Endothelial cell of umbilical vein (primary cell): ENCODE results near the gene STK38. TPM values are rescaled to one million over a fixed set of nuclear protein-coding genes. Genes with fewer than 3 reads are reported as not detected.

Source experiments
- BruUV-seq: library from RNA; stranded (reverse); fragments of 400-500 nt; replicated peaks from 2 replicates; lab custom pipeline; 2021; lab: Mats Ljungman, UMichigan
- CTCF ChIA-PET: fragments of 300-600, 350-600 bp; sonication (Branson Sonifier 250); formaldehyde crosslinking; loops from one replicate; lab custom pipeline; 2021; ENCODE audit warnings: antibody characterized with exemption, inconsistent platforms; lab: Charles Lee
- POLR2A ChIA-PET: fragments of 300-600, 350-600 bp; sonication (Branson Sonifier 250); formaldehyde crosslinking; loops from one replicate; lab custom pipeline; 2021; ENCODE audit warnings: antibody characterized with exemption, inconsistent platforms; lab: Charles Lee
- DNase-seq: peaks from one replicate; pipeline ENCODE4 v3.0.0-alpha.2; 2011; ENCODE audit warnings: low read depth, low spot score
- FAIRE-seq: peaks from 2 replicates; lab custom pipeline; 2011; peaks lifted over from hg19 to GRCh38; lab: Jason Lieb, UNC
- H2AFZ ChIP-seq: 2 replicates; pipeline ENCODE4 v1.6.0; 2012; ENCODE audit warnings: low read depth, low read length, control low read depth, inconsistent platforms
- H3K27ac ChIP-seq: 2 replicates; pipeline ENCODE4 v1.5.1; 2011; ENCODE audit warnings: low read depth, mild to moderate bottlenecking, control low read depth, low read length, moderate library complexity; ENCODE audit not compliant: insufficient read depth
- H3K27me3 ChIP-seq, 2 experiments: 2 replicates each; pipeline versions ENCODE4 v1.6.0 to v1.6.1; 2011; ENCODE audit warnings: low read length in 2 of 2, mixed read lengths in 1 of 2; ENCODE audit not compliant: control insufficient read depth in 2 of 2, insufficient read depth in 2 of 2
- H3K36me3 ChIP-seq, 2 experiments: 2 replicates in 1 of 2; 3 replicates in 1 of 2; pipeline ENCODE4 v1.5.1; 2011; ENCODE audit warnings: low read length in 2 of 2, mild to moderate bottlenecking in 1 of 2, moderate library complexity in 1 of 2; ENCODE audit not compliant: control insufficient read depth in 2 of 2, insufficient read depth in 2 of 2; ENCODE audit errors: extremely low read depth in 1 of 2
- H3K4me1 ChIP-seq: 3 replicates; pipeline ENCODE4 v1.5.1; 2011; ENCODE audit warnings: mild to moderate bottlenecking, low read length; ENCODE audit not compliant: control insufficient read depth, insufficient read depth; ENCODE audit errors: extremely low read depth
- H3K4me2 ChIP-seq: 2 replicates; pipeline ENCODE4 v1.6.1; 2011; ENCODE audit warnings: low read length, control low read depth, mixed read lengths; ENCODE audit not compliant: insufficient read depth
- H3K4me3 ChIP-seq, 3 experiments: fragments of 200-600 bp in 1 of 3; sonication (generic), shearing (Covaris generic) in 1 of 3; replicated peaks in 1 of 3; 2 replicates each; pipeline ENCODE4 v1.5.1; 2011 to 2016; ENCODE audit warnings: control low read depth in 3 of 3, low read length in 3 of 3, mild to moderate bottlenecking in 2 of 3, inconsistent platforms in 1 of 3, low read depth in 1 of 3, moderate library complexity in 1 of 3; ENCODE audit not compliant: insufficient read depth in 1 of 3
- H3K79me2 ChIP-seq: 2 replicates; pipeline ENCODE4 v1.6.0; 2012; ENCODE audit warnings: low read length, inconsistent platforms; ENCODE audit not compliant: control insufficient read depth, insufficient read depth
- H3K9ac ChIP-seq: replicated peaks from 2 replicates; pipeline ENCODE3; 2011; ENCODE audit warnings: low read length, control low read depth; ENCODE audit not compliant: insufficient read depth; ENCODE audit errors: extremely low read depth
- H3K9me1 ChIP-seq: replicated peaks from 3 replicates; pipeline ENCODE4 v1.6.0; 2011; ENCODE audit warnings: mild to moderate bottlenecking, low read length; ENCODE audit not compliant: control insufficient read depth, insufficient read depth; ENCODE audit errors: extremely low read depth
- H3K9me3 ChIP-seq: replicated peaks from 2 replicates; pipeline ENCODE4 v1.5.1; 2012; ENCODE audit warnings: low read length, inconsistent platforms; ENCODE audit not compliant: control insufficient read depth, insufficient read depth
- H4K20me1 ChIP-seq: replicated peaks from 2 replicates; pipeline ENCODE3; 2011; ENCODE audit warnings: mild to moderate bottlenecking, low read length; ENCODE audit not compliant: control insufficient read depth, insufficient read depth; ENCODE audit errors: extremely low read depth
- CTCF ChIP-seq, 2 donors: IDR thresholded peaks; 1 replicate in 1 of 2; 2 replicates in 1 of 2; pipeline ENCODE4 v1.5.1; 2011; ENCODE audit warnings: low read length in 2 of 2, mild to moderate bottlenecking in 2 of 2, moderate library complexity in 2 of 2, control low read depth in 1 of 2, inconsistent platforms in 1 of 2, low read depth in 1 of 2; ENCODE audit not compliant: insufficient read depth in 1 of 2; ENCODE audit errors: extremely low read depth in 1 of 2
- EZH2 ChIP-seq: IDR thresholded peaks from 2 replicates; pipeline ENCODE4 v1.6.1; 2012; ENCODE audit warnings: borderline replicate concordance, low read depth, mild to moderate bottlenecking, moderate library complexity, low read length, inconsistent platforms; ENCODE audit not compliant: severe bottlenecking
- FOS ChIP-seq: IDR thresholded peaks from 2 replicates; pipeline ENCODE4 v1.6.1; 2011; ENCODE audit warnings: mild to moderate bottlenecking, low read length, moderate library complexity, borderline replicate concordance; ENCODE audit not compliant: insufficient read depth
- GATA2 ChIP-seq: IDR thresholded peaks from 2 replicates; pipeline ENCODE4 v1.7.0; 2011; ENCODE audit warnings: low read depth, mild to moderate bottlenecking, moderate library complexity, mixed read lengths, low read length; ENCODE audit not compliant: insufficient read length, insufficient read depth
- JUN ChIP-seq: IDR thresholded peaks from 2 replicates; pipeline ENCODE4 v1.6.1; 2011; ENCODE audit warnings: borderline replicate concordance, low read depth; ENCODE audit not compliant: insufficient read length, insufficient read depth
- MAX ChIP-seq: IDR thresholded peaks from 2 replicates; pipeline ENCODE4 v1.6.1; 2011; ENCODE audit not compliant: insufficient read depth, insufficient read length
- MYC ChIP-seq: IDR thresholded peaks from one replicate; pipeline ENCODE4 v1.6.1; 2011; ENCODE audit warnings: mild to moderate bottlenecking, low read depth, low read length
- POLR2A ChIP-seq: IDR thresholded peaks from 2 replicates; pipeline ENCODE4 v1.6.1; 2012; ENCODE audit warnings: low read depth, mild to moderate bottlenecking, control low read depth, low read length
- POLR2AphosphoS5 ChIP-seq: IDR thresholded peaks from 2 replicates; pipeline ENCODE4 v1.6.1; 2012; ENCODE audit warnings: low read depth, mild to moderate bottlenecking, control low read depth, low read length, moderate library complexity; ENCODE audit not compliant: insufficient read depth
- dilution Hi-C: fragments of 300-500 bp; cut with MboI; formaldehyde crosslinking; loops from one replicate; pipeline ENCODE4 v1.15.0; 2019; ENCODE audit warnings: low sequenced_read_pairs; ENCODE audit not compliant: extremely low pct_ligation_motif_present
- intact Hi-C: fragments of 100-400 bp; cut with micrococcal nuclease; formaldehyde crosslinking; loops from one replicate; pipeline ENCODE4 v1.10.0; 2022
- polyA plus RNA-seq, 4 experiments: library from polyadenylated mRNA; depleted of rRNA in 3 of 4; stranded (reverse) in 3 of 4; unstranded in 1 of 4; fragments of >200 nt; gene quantifications; 2 replicates each; pipeline versions ENCODE4 v1.2.1 to v1.2.3, GENCODE V29; 2011 to 2012; ENCODE audit warnings: missing spikeins in 1 of 4
- total RNA-seq: library from RNA; stranded (reverse); gene quantifications from 2 replicates; pipeline ENCODE4 v1.2.3, GENCODE V29; 2021

The STK38 gene
- total and polyA plus RNA-seq, 2 donors (not counting 3 experiments of a cell fraction or from before 2014, with no cell fraction given), result 10.1 to 30.3 TPM

GRCh38 chr6:36506611-36507010 is 40.7 kb downstream of the STK38 start:
- Histone ChIP-seq H3K9ac (no peak overlapping the region), H3K9me1 (no peaks in the 10 kb centered on the region), H4K20me1 (no peaks in the 10 kb centered on the region), H3K4me3 (no peak overlapping the region), H3K27me3 (no peaks in the 10 kb centered on the region), H3K36me3 (peaks cover 12% of the 10 kb centered on the region in 2 experiments), H3K4me1 (no peaks in the 10 kb centered on the region), H3K9me3 (no peaks in the 10 kb centered on the region), H3K4me2 (no peak overlapping the region), H3K79me2 (no peaks in the 10 kb centered on the region), H3K27ac (no peak overlapping the region), H2AFZ (no peak overlapping the region)
- peak; percentile 15 for FAIRE-seq
- BruUV-seq, result no TSS peak
- intact Hi-C loops, result no loop called here
- no peak for TF ChIP-seq EZH2
- POLR2A ChIA-PET, result no interaction called here
- no peak for DNase-seq
- dilution Hi-C loops, result no loop called here
- CTCF ChIA-PET, result no interaction called here

- no peak overlapping the region for H3K4me2 ChIP-seq
- no peaks in the 10 kb centered on the region for H3K4me1 ChIP-seq
- FAIRE-seq, result no peak
- dilution Hi-C loops, result no loop called here
- H3K9ac ChIP-seq, result no peak overlapping the region
- no peak overlapping the region for H3K4me3 ChIP-seq
- no TSS peak for BruUV-seq
- DNase-seq, result no peak
- ChIA-PET CTCF (interaction anchor here (1.4 kb wide), 1 partner anchor 82 kb away, joined by 3 read pairs; no protein-coding TSS in a partner anchor), POLR2A (interaction anchor here (0.6 kb wide), 1 partner anchor 22 kb away, joined by 6 read pairs; no protein-coding TSS in a partner anchor)
- peaks cover 12 to 15% of the 10 kb centered on the region in 2 experiments for H3K36me3 ChIP-seq
- H3K79me2 ChIP-seq, result no peaks in the 10 kb centered on the region
- H3K9me1 ChIP-seq, result no peaks in the 10 kb centered on the region
- H2AFZ ChIP-seq, result no peak overlapping the region
- TF ChIP-seq MAX (no peak), MYC (no peak), POLR2AphosphoS5 (no peak), JUN (no peak), POLR2A (no peak), GATA2 (no peak), FOS (no peak), CTCF (IDR thresholded peaks at IDR 0.05; ENCODE audit: extremely low read depth in 1 of 2, insufficient read depth in 1 of 2, low read depth in 1 of 2, low read length in 2 of 2) (no peak), EZH2 (no peak)
- H3K9me3 ChIP-seq, result no peaks in the 10 kb centered on the region
- no peak overlapping the region for H3K27ac ChIP-seq
- H3K27me3 ChIP-seq, result no peaks in the 10 kb centered on the region
- no peaks in the 10 kb centered on the region for H4K20me1 ChIP-seq
- intact Hi-C loops, result no loop called here
Observed at GRCh38 chr6:36505744-36506534, 41.3 kb downstream of the STK38 start.
